Measurements from ENCODE around the gene TGFB1I1.
"Not testable (repeated sequence)": the region's sequence is repeated elsewhere in the genome, so short reads cannot be mapped to it uniquely, and the experiment has no call there.

The TGFB1I1 gene

GRCh38 chr16:31429314-31429713 lies 42.6 kb upstream of the TGFB1I1 start:
- H3K4me3 ChIP-seq (ENCODE audit: low read length): no peak overlapping the region
- DNase-seq (ENCODE audit: low read depth): no peak
- TF ChIP-seq CTCF (conservative IDR thresholded peaks at IDR 0.05; ENCODE audit: low read depth, low read length): no peak

- DNase-seq (ENCODE audit: low read depth): no peak
- no peak overlapping the region for H3K4me3 ChIP-seq (ENCODE audit: low read length)
- no peak for TF ChIP-seq CTCF (conservative IDR thresholded peaks at IDR 0.05; ENCODE audit: low read depth, low read length)
These were observed 42.2 kb upstream of the TGFB1I1 start for GRCh38 chr16:31429796-31430195.

GRCh38 chr16:31430380-31431052 lies 41.4 kb upstream of the TGFB1I1 start:
- DNase-seq (ENCODE audit: low read depth): no peak
- TF ChIP-seq CTCF (conservative IDR thresholded peaks at IDR 0.05; ENCODE audit: low read depth, low read length): no peak
- no peak overlapping the region for H3K4me3 ChIP-seq (ENCODE audit: low read length)

- no peak overlapping the region for H3K4me3 ChIP-seq (ENCODE audit: low read length)
- no peak for TF ChIP-seq CTCF (conservative IDR thresholded peaks at IDR 0.05; ENCODE audit: low read depth, low read length)
- no peak for DNase-seq (ENCODE audit: low read depth)
These were observed 36.4 kb upstream of the TGFB1I1 start for GRCh38 chr16:31435341-31436220.

GRCh38 chr16:31436221-31437045 lies 35.5 kb upstream of the TGFB1I1 start:
- H3K4me3 ChIP-seq (ENCODE audit: low read length): no peak overlapping the region
- no peak for DNase-seq (ENCODE audit: low read depth)
- TF ChIP-seq CTCF (conservative IDR thresholded peaks at IDR 0.05; ENCODE audit: low read depth, low read length): no peak

GRCh38 chr16:31438414-31438813 lies 33.5 kb upstream of the TGFB1I1 start:
- TF ChIP-seq CTCF (conservative IDR thresholded peaks at IDR 0.05; ENCODE audit: low read depth, low read length): no peak
- H3K4me3 ChIP-seq (ENCODE audit: low read length): no peak overlapping the region
- no peak for DNase-seq (ENCODE audit: low read depth)

GRCh38 chr16:31439023-31439422 lies 32.9 kb upstream of the TGFB1I1 start:
- DNase-seq (ENCODE audit: low read depth); H3K4me3 ChIP-seq (ENCODE audit: low read length): not testable (repeated sequence)

Measured in retinal pigment epithelial cell (primary cell).